Thoracic aorta (tissue), 2 donors: Measurements from ENCODE around the gene TIMM29. TPM values are rescaled to one million over a fixed set of nuclear protein-coding genes. Genes with fewer than 3 reads are reported as not detected.

Source experiments
- ATAC-seq: fragments of 150-250 bp; one replicate; pipeline ENCODE4 v1.8.0; 2017; ENCODE audit warnings: low read depth; ENCODE audit not compliant: insufficient number of reproducible peaks, low FRiP score
- DNase-seq: peaks from one replicate; pipeline ENCODE4 v3.0.0-alpha.2; 2020; ENCODE audit warnings: low spot score
- H3K27ac ChIP-seq, 2 donors: fragments of 200-600 bp; sonication (generic); 1 replicate in 1 of 2; 2 replicates in 1 of 2; pipeline ENCODE4 v1.5.1; 2016; ENCODE audit warnings: mild to moderate bottlenecking in 2 of 2, moderate library complexity in 2 of 2
- H3K27me3 ChIP-seq: fragments of 200-600 bp; sonication (generic); replicated peaks from 2 replicates; pipeline ENCODE4 v1.6.0; 2016; ENCODE audit warnings: mild to moderate bottlenecking; ENCODE audit not compliant: insufficient read depth
- H3K36me3 ChIP-seq: fragments of 200-600 bp; sonication (generic); one replicate; pipeline ENCODE4 v1.5.1; 2016
- H3K4me1 ChIP-seq, 2 donors: fragments of 200-600 bp; sonication (generic); 1 replicate in 1 of 2; 2 replicates in 1 of 2; pipeline versions ENCODE4 v1.5.1 to v1.6.0; 2016; ENCODE audit warnings: low read depth in 2 of 2, mild to moderate bottlenecking in 1 of 2; ENCODE audit not compliant: control insufficient read depth in 1 of 2
- H3K4me3 ChIP-seq: fragments of 200-600 bp; sonication (generic); 2 replicates; pipeline ENCODE4 v1.5.1; 2016; ENCODE audit warnings: mild to moderate bottlenecking
- H3K9me3 ChIP-seq: fragments of 200-600 bp; sonication (generic); 2 replicates; pipeline ENCODE4 v1.5.1; 2016
- total RNA-seq, 2 donors: library from RNA; depleted of rRNA; stranded (reverse); fragments of >200 nt; gene quantifications; one replicate each; pipeline versions ENCODE4 v1.1.0 to v1.2.3, GENCODE V29; 2016
- TF ChIP-seq, protein P1 (sequence below): fragments of 200-600 bp; sonication (generic); IDR thresholded peaks from one replicate; pipeline ENCODE4 v1.5.1; 2019; ENCODE audit warnings: antibody characterized with exemption

TIMM29 gene
- total RNA-seq, 2 donors from 2014 or later = 33.3 to 34.8 TPM

DNA sequence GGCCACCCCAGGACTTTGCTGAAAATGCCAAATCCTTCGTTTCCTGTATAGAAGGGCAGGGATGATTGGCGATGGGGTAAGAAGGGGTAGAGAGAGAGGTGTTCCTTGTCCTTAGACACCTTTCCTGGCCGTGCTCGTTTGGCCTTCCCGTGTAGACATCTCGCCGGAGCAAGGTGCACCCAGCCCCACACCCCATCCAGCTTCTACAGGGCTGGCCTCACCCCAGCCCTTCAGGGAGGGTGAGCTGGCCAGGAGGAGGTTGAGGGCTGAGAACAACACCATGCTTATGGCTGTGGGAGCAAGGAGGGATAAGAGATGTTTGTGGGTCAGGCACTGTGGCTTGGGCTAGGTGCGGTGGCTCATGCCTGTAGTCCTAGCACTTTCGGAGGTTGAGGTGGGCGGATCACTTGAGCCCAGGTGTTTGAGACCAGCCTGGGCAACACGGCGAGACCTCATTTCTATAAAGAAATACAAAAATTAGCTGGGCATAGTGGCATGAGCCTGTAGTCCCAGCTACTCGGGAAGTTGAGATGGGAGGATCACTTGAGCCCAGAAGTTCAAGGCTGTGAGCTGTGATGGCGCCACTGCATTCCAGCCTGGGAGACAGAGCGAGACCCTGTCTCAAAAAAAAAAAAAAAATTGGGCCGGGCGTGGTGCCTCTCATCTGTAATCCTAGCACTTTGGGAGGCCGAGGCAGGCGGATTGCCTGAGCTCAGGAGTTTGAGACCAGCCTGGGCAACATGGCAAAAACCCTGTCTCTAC lies 47.7 kb downstream of the TIMM29 start:
- ATAC-seq (no peak), DNase-seq (no peak)
- no peaks in the 10 kb centered on the region for H3K36me3 ChIP-seq
- no peaks in the 10 kb centered on the region for H3K27me3 ChIP-seq
- peak overlapping the region; percentile 59 for H3K4me3 ChIP-seq
- no peaks in the 10 kb centered on the region for H3K9me3 ChIP-seq
- H3K27ac ChIP-seq = peak overlapping the region; percentile 71 to 76
- peaks cover 13 to 38% of the 10 kb centered on the region in 2 donors for H3K4me1 ChIP-seq
- TF ChIP-seq, protein P1, sequence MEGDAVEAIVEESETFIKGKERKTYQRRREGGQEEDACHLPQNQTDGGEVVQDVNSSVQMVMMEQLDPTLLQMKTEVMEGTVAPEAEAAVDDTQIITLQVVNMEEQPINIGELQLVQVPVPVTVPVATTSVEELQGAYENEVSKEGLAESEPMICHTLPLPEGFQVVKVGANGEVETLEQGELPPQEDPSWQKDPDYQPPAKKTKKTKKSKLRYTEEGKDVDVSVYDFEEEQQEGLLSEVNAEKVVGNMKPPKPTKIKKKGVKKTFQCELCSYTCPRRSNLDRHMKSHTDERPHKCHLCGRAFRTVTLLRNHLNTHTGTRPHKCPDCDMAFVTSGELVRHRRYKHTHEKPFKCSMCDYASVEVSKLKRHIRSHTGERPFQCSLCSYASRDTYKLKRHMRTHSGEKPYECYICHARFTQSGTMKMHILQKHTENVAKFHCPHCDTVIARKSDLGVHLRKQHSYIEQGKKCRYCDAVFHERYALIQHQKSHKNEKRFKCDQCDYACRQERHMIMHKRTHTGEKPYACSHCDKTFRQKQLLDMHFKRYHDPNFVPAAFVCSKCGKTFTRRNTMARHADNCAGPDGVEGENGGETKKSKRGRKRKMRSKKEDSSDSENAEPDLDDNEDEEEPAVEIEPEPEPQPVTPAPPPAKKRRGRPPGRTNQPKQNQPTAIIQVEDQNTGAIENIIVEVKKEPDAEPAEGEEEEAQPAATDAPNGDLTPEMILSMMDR = no peak

DNA sequence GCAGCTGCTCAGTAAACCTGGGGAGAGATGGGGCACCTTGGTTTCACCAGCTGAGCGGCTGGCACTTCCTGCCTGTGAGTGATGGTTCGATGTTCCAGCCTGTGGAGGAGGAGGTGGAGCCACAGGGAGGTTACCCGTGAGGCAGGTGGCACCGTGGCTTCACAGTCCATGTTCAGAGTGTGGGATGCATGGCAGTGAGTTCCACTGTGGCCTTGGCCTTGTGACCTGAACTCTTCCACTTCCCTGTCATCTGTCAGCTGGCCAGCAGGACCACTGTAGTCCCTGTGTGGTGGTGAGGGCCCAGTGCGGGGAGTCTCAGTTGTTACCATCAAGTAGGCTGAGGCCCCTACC lies 49.1 kb downstream of the TIMM29 start:
- Histone ChIP-seq H3K36me3 (no peaks in the 10 kb centered on the region), H3K4me3 (no peak overlapping the region), H3K27me3 (no peaks in the 10 kb centered on the region), H3K27ac (no peak overlapping the region), H3K4me1 (peaks cover 13 to 38% of the 10 kb centered on the region in 2 donors), H3K9me3 (no peaks in the 10 kb centered on the region)
- ATAC-seq (no peak), DNase-seq (no peak)
- TF ChIP-seq, protein P1 = no peak

Other genes with a start within 250 kb of the TIMM29 start
- gene QTRT1, start 227.4 kb upstream of the TIMM29 start, total RNA-seq = 10 to 100 TPM; 23.9 to 41.3 TPM
- 100 to 1,000 TPM; 153 to 195 TPM for gene DNM2, start 210.7 kb upstream of the TIMM29 start, total RNA-seq
- 10 to 100 TPM; 19.4 to 22.4 TPM for gene TMED1, start 92.6 kb upstream of the TIMM29 start, total RNA-seq
- gene C19orf38, start 80.4 kb upstream of the TIMM29 start, total RNA-seq = 1 to 10 TPM; 2.4 to 3.5 TPM
- 10 to 100 TPM; 18.5 to 21.2 TPM for gene CARM1, start 57.3 kb upstream of the TIMM29 start, total RNA-seq
- 10 to 100 TPM; 51.2 to 79.6 TPM for gene YIPF2, start 172 bp upstream of the TIMM29 start, total RNA-seq
- 10 to 100 TPM; 63.8 to 85.9 TPM for gene SMARCA4, start 32.2 kb downstream of the TIMM29 start, total RNA-seq
- 100 to 1,000 TPM in 1 of 2 donors, 10 to 100 TPM in 1; 39.8 to 108 TPM for gene LDLR, start 160.7 kb downstream of the TIMM29 start, total RNA-seq
- 1 to 10 TPM; 2.4 to 4.7 TPM for gene SPC24, start 227.0 kb downstream of the TIMM29 start, total RNA-seq